IMR-90 (cell line): ENCODE results near the gene CHN2. TPM values are rescaled to one million over a fixed set of nuclear protein-coding genes. Genes with fewer than 3 reads are reported as not detected.

Source experiments
- ATAC-seq: fragments of 200-7000 bp; cut with Tn5 transposase; 2 replicates; pipeline ENCODE4 v1.9.1; 2020; ENCODE audit warnings: low read depth, mild to moderate bottlenecking, moderate library complexity
- BruUV-seq: library from RNA; stranded (reverse); fragments of 400-500 nt; replicated peaks from 2 replicates; lab custom pipeline; 2021; lab: Mats Ljungman, UMichigan
- CTCF ChIA-PET: fragments of 300-600 bp; formaldehyde crosslinking; extraction: SDS; loops from one replicate; lab custom pipeline; 2021; ENCODE audit warnings: antibody characterized with exemption; lab: Yijun Ruan, JAX
- POLR2A ChIA-PET: fragments of 300-600 bp; sonication (Branson Sonifier 250); formaldehyde crosslinking; loops from one replicate; lab custom pipeline; 2022; ENCODE audit warnings: antibody characterized with exemption; ENCODE audit not compliant: unreplicated experiment; lab: Charles Lee
- DNase-seq: peaks from one replicate; pipeline ENCODE4 v3.0.0; 2013
- H2AFZ ChIP-seq: replicated peaks from 2 replicates; pipeline ENCODE3; 2013; ENCODE audit warnings: low read length, mild to moderate bottlenecking; ENCODE audit not compliant: poor library complexity
- H2AK5ac ChIP-seq: 2 replicates; pipeline ENCODE4 v1.6.1; 2013; ENCODE audit warnings: low read depth, low read length, inconsistent platforms
- H2AK9ac ChIP-seq: replicated peaks from 2 replicates; pipeline ENCODE3; 2013; ENCODE audit warnings: mild to moderate bottlenecking, low read depth, low read length, moderate library complexity; ENCODE audit not compliant: poor library complexity
- H2BK120ac ChIP-seq: 2 replicates; pipeline ENCODE4 v1.6.1; 2013; ENCODE audit warnings: low read depth, low read length, inconsistent platforms
- H2BK15ac ChIP-seq: 3 replicates; pipeline ENCODE4 v1.6.1; 2013; ENCODE audit warnings: low read depth, low read length, inconsistent platforms
- H2BK20ac ChIP-seq: 2 replicates; pipeline ENCODE4 v1.6.1; 2013; ENCODE audit warnings: low read depth, mild to moderate bottlenecking, inconsistent platforms, low read length, moderate library complexity
- H2BK5ac ChIP-seq: 2 replicates; pipeline ENCODE4 v1.6.1; 2013; ENCODE audit warnings: mild to moderate bottlenecking, low read depth, low read length, inconsistent platforms; ENCODE audit not compliant: poor library complexity, severe bottlenecking
- H3K14ac ChIP-seq: replicated peaks from 2 replicates; pipeline ENCODE4 v1.6.1; 2013; ENCODE audit warnings: low read depth, low read length, inconsistent platforms
- H3K18ac ChIP-seq: 2 replicates; pipeline ENCODE4 v1.6.1; 2013; ENCODE audit warnings: low read depth, low read length, control low read depth
- H3K23ac ChIP-seq: 2 replicates; pipeline ENCODE4 v1.6.1; 2013; ENCODE audit warnings: low read depth, low read length, inconsistent platforms
- H3K27ac ChIP-seq: 2 replicates; pipeline ENCODE4 v1.5.1; 2013; ENCODE audit warnings: mild to moderate bottlenecking, control low read depth, low read length; ENCODE audit not compliant: insufficient read depth
- H3K27me3 ChIP-seq: 2 replicates; pipeline ENCODE4 v1.6.1; 2013; ENCODE audit warnings: low read length; ENCODE audit not compliant: control insufficient read depth, insufficient read depth
- H3K36me3 ChIP-seq: 2 replicates; pipeline ENCODE4 v1.6.1; 2013; ENCODE audit warnings: low read length, mixed read lengths; ENCODE audit not compliant: control insufficient read depth, insufficient read depth
- H3K4ac ChIP-seq: 2 replicates; pipeline ENCODE4 v1.6.1; 2013; ENCODE audit warnings: low read depth, low read length, inconsistent platforms
- H3K4me1 ChIP-seq: 2 replicates; pipeline ENCODE4 v1.6.1; 2013; ENCODE audit warnings: low read length, mixed read lengths; ENCODE audit not compliant: control insufficient read depth, insufficient read depth
- H3K4me2 ChIP-seq: 2 replicates; pipeline ENCODE4 v1.6.1; 2013; ENCODE audit warnings: low read depth, mild to moderate bottlenecking, control low read depth, low read length, moderate library complexity
- H3K4me3 ChIP-seq: 2 replicates; pipeline ENCODE4 v1.5.1; 2013; ENCODE audit warnings: low read depth, mild to moderate bottlenecking, control low read depth, low read length, moderate library complexity; ENCODE audit not compliant: insufficient read depth
- H3K56ac ChIP-seq: 2 replicates; pipeline ENCODE4 v1.6.1; 2013; ENCODE audit warnings: low read length, inconsistent platforms; ENCODE audit not compliant: insufficient read depth; ENCODE audit errors: extremely low read depth
- H3K79me1 ChIP-seq, 2 experiments: 2 replicates each; pipeline ENCODE4 v1.6.1; 2013; ENCODE audit warnings: low read length in 2 of 2, inconsistent platforms in 1 of 2, low read depth in 1 of 2
- H3K9ac ChIP-seq: 2 replicates; pipeline ENCODE4 v1.6.1; 2013; ENCODE audit warnings: low read depth, low read length, control low read depth
- H3K9me1 ChIP-seq: 2 replicates; pipeline ENCODE4 v1.6.1; 2013; ENCODE audit warnings: low read length, inconsistent platforms; ENCODE audit not compliant: insufficient read depth
- H3K9me3 ChIP-seq: 2 replicates; pipeline ENCODE4 v1.6.1; 2013; ENCODE audit warnings: low read length; ENCODE audit not compliant: control insufficient read depth, insufficient read depth
- H4K20me1 ChIP-seq: 2 replicates; pipeline ENCODE4 v1.6.1; 2013; ENCODE audit warnings: low read length, inconsistent platforms; ENCODE audit not compliant: insufficient read depth
- H4K5ac ChIP-seq: 2 replicates; pipeline ENCODE4 v1.6.1; 2013; ENCODE audit warnings: mild to moderate bottlenecking, low read depth, low read length, control low read depth
- H4K8ac ChIP-seq, 2 experiments: 2 replicates each; pipeline ENCODE4 v1.6.1; 2013; ENCODE audit warnings: low read depth in 2 of 2, low read length in 2 of 2, control low read depth in 1 of 2, inconsistent platforms in 1 of 2
- H4K91ac ChIP-seq: 2 replicates; pipeline ENCODE4 v1.6.1; 2013; ENCODE audit warnings: low read depth, low read length, inconsistent platforms; ENCODE audit not compliant: insufficient read depth
- BHLHE40 ChIP-seq: fragments of 150-350 bp; IDR thresholded peaks from 2 replicates; pipeline ENCODE4 v1.6.1; 2016; ENCODE audit warnings: mild to moderate bottlenecking, low read depth, low read length
- CHD1 ChIP-seq: IDR thresholded peaks from 2 replicates; pipeline ENCODE4 v1.6.1; 2012; ENCODE audit warnings: low read depth, low read length, improper control_type of control experiment
- POLR2A ChIP-seq: IDR thresholded peaks from 2 replicates; pipeline ENCODE4 v1.6.1; 2012; ENCODE audit warnings: mild to moderate bottlenecking, low read depth, low read length
- WGBS, 2 experiments: methylation state at CpG; one replicate each; pipeline versions ENCODE4 v1.1.5 to v1.1.7; 2013; ENCODE audit warnings: missing lambda C conversion rate in 2 of 2; ENCODE audit not compliant: insufficient read length in 1 of 2; ENCODE audit errors: extremely low coverage in 2 of 2; 5-methylcytosine and 5-hydroxymethylcytosine counted together
- dilution Hi-C: fragments of 300-500 bp; cut with HindIII; formaldehyde crosslinking; loops from one replicate; pipeline ENCODE4 v1.14.3; 2018; ENCODE audit warnings: low sequenced_read_pairs; ENCODE audit not compliant: unreplicated experiment
- in situ Hi-C: fragments of 300-500 bp; cut with MboI; formaldehyde crosslinking; loops from 3 replicates; pipeline ENCODE4 v1.14.3; 2019; ENCODE audit warnings: low sequenced_read_pairs, inconsistent platforms, mixed read lengths
- intact Hi-C: fragments of 100-400 bp; cut with micrococcal nuclease; formaldehyde crosslinking; loops from 2 replicates; pipeline ENCODE4 v1.10.0; 2022
- polyA plus RNA-seq, 3 experiments: library from polyadenylated mRNA; depleted of rRNA; stranded (reverse); fragments of >200 nt; gene quantifications; 2 replicates each; pipeline ENCODE4 v1.2.3, GENCODE V29; 2012; ENCODE audit warnings: low replicate concordance in 1 of 3
- total RNA-seq: library from RNA; depleted of rRNA; stranded (reverse); fragments of >200 nt; gene quantifications from 2 replicates; pipeline ENCODE4 v1.2.3, GENCODE V29; 2012

The CHN2 gene
- total and polyA plus RNA-seq, 2 of the 4 experiments (the other 2 are of a cell fraction) = not detected

DNA sequence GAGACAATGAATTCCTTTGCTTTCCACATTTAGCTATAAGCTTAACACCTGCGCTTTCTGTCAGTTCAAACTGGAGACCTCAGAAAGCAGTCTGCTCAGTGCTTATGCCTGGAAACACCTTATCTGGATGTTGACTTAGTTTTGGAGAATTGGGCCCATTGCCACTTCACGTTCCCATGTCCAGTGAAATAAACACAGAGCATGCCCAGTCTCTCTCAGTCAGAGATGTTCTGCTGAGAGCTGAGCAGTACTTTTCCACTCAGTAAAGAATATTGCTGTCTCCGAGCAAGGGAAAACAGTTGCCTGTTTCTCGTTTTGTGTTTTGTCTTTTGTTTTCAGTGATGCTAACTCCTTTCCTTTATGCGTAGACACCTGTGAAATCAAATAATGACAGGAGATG is 285.9 kb downstream of the CHN2 start:
- H2AFZ ChIP-seq = no peak overlapping the region
- intact Hi-C loops (loop anchor here (10.0 kb wide), 1 partner anchor 1496 kb away; no protein-coding TSS in a partner anchor), in situ Hi-C loops (no loop called here), dilution Hi-C loops (no loop called here)
- ChIA-PET POLR2A (no interaction called here), CTCF (no interaction called here)
- H3K4ac ChIP-seq = no peak overlapping the region
- no peak overlapping the region for H3K23ac ChIP-seq
- H3K4me3 ChIP-seq = no peak overlapping the region
- WGBS, 2 experiments = no CpG with 5 or more reads among the region's 5 CpGs
- DNase-seq = no peak
- H4K91ac ChIP-seq = no peak overlapping the region
- no peak overlapping the region for H3K18ac ChIP-seq
- H3K4me2 ChIP-seq = no peak overlapping the region
- H3K9me3 ChIP-seq = no peaks in the 10 kb centered on the region
- H3K27ac ChIP-seq = no peak overlapping the region
- BruUV-seq = no TSS peak
- no peak overlapping the region for H2AK5ac ChIP-seq
- H3K9me1 ChIP-seq = no peaks in the 10 kb centered on the region
- H4K8ac ChIP-seq = no peak overlapping the region
- H2BK15ac ChIP-seq = no peak overlapping the region
- no peak overlapping the region for H4K5ac ChIP-seq
- no peak overlapping the region for H3K14ac ChIP-seq
- TF ChIP-seq POLR2A (no peak), BHLHE40 (no peak), CHD1 (no peak)
- H4K20me1 ChIP-seq = no peaks in the 10 kb centered on the region
- H2BK120ac ChIP-seq = no peak overlapping the region
- no peak overlapping the region for H2BK5ac ChIP-seq
- no peaks in the 10 kb centered on the region for H3K79me1 ChIP-seq
- H2BK20ac ChIP-seq = no peak overlapping the region
- peaks cover 10% of the 10 kb centered on the region; the same call in 1 of the 2 replicates for H3K27me3 ChIP-seq
- H3K4me1 ChIP-seq = no peaks in the 10 kb centered on the region
- no peaks in the 10 kb centered on the region for H3K36me3 ChIP-seq
- no peak overlapping the region for H3K56ac ChIP-seq
- ATAC-seq = no peak
- no peak overlapping the region for H2AK9ac ChIP-seq
- H3K9ac ChIP-seq = no peak overlapping the region
